HG03280 (cell line): ENCODE results near the gene KCNK5.

Source experiments
- ATAC-seq: cut with Tn5 transposase; IDR thresholded peaks from one replicate; pipeline ENCODE4 v1.9.1; 2021; ENCODE audit warnings: mild to moderate bottlenecking, moderate library complexity; ENCODE audit not compliant: unreplicated experiment

The KCNK5 gene

GRCh38 chr6:39178235-39178634, 51.0 kb downstream of the KCNK5 start:
- no peak for ATAC-seq

DNA sequence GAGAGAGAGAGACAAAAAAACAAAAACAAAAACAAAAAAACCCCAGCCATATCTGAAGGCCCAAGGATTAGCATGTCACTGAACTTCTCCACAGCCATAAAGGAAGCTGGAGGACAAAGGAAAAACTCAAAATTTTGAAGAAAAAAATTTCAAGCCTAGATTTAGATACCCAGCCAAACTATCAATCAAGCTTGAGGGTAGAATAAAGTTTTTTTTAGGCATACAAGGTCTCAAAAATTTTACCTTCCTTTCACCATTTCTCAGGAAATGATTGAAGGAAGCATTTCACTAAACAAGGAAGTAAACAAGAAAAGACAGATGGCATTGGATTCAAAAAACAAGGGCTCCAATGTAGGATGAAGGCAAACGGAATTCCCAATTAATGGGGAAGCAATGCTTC, 52.1 kb downstream of the KCNK5 start:
- no peak for ATAC-seq

DNA sequence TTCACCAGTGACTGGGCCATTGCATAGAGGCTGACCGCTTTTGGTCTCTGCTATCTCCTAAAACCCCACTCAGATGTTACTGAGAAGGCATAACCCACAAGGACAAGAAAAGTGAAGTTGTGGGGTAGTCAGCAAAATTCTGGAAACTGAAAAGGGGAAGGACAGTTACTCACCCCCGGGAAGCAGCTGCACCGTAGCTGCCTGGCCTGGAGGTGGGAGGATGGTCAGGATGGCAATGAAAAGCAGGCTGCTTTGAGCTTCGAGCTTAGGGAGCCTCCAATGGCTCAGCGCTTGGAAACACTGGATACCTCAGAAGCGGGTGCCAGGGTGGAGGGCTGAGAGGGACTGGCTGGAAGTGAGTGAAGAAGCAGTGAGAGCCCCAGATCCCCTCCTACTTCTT, 56.0 kb downstream of the KCNK5 start:
- ATAC-seq, result no peak

GRCh38 chr6:39172377-39172757, 56.9 kb downstream of the KCNK5 start:
- ATAC-seq, result no peak

- ATAC-seq, result no peak
These were observed 57.5 kb downstream of the KCNK5 start for GRCh38 chr6:39171489-39172376.

- ATAC-seq, result no peak
These were observed 58.4 kb downstream of the KCNK5 start for GRCh38 chr6:39170860-39171259.

DNA sequence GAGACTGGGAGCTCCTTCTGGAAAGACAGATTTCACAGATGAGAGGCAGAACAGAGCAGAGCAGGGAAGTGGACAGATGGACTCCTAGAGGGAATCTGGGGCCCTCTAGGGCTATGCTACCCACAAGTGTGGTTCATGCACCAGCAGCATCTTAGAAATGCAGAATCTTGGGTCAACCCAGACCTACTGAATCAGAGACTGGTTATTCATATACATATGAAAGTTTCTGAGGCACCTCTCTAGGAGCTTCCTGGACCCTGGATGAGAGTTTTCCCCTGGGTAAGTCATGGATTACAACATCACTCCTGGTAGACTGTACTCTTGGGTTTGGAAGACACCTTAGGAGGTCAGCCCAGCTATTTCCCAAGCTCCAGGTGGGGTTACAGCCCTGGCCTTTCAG, 58.9 kb downstream of the KCNK5 start:
- ATAC-seq, result no peak

DNA sequence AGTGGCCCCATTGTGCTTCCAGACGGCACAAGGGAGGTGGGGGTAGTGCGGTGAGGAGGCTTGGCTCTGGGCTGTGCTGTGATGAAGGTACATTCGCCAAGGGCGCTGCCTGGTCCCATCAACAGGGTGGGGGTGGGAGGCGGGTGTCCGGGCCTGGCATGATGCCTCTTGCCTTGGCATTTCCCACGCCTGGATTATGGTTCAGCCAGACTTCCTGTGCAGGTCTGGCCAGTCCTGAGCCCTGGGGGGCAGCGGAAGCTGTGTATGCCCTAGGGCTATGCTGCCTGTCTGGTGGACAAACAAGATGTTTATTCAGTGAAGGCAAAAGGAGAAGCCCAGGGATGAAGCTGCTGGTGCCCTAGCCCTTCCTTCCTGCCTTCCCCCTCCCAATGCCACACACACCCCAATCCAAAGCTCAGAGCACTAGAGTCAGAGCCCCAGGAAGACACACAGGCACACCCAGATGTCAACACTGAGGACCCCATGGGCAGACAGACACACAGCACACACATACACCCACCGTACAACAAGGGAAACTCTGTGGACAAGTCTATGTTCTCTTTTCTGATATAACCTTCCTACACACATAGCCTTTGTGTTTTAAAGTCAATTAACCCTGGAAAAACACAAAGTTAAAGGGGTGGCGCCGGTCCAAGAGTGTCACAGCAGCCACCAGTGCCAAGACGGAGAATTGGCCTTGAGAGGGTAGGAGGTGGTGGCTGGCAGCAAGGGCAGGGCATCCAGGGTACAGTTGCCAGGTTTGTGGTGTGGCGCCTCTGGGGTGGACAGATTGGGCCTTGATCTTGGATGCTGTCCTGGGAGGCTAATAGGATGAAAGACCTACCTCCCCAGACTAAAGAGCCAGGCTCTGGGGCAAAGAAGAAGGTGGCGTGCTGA, 59.6 kb downstream of the KCNK5 start:
- no peak for ATAC-seq

DNA sequence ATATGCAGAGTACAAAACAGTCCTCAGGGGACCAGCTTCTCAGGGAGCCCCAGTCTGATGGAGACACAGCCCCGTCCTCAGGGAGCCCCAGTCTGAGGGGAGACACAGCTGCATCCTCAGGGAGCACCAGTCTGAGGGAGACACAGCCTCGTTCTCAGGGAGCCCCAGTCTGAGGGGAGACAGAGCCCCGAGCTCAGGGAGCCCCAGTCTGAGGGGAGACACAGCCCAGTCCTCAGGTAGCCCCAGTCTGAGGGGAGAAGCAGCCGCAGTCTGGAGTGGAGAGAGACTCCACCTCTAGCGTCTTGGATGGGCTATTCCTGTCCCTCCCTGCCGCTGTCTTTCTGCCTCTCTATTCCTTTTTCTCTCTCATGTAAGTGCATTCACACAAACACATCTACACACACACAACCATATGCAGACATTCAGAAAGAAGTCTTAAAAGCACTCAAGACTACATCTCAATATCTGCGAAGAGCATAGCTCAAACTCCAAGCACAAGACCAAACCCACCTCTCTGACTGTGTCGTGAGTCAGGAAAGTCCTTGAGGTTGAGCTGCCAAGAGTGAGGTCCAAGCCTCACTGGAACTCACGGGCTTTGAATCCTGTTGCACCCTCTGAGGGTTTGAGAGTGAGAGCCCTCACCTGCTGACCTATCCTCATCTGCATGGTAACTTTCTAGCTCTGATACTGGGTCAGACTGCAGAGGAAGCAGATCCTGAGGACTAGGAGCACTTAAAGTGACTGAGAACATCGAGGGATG, 61.2 kb downstream of the KCNK5 start:
- no peak for ATAC-seq

DNA sequence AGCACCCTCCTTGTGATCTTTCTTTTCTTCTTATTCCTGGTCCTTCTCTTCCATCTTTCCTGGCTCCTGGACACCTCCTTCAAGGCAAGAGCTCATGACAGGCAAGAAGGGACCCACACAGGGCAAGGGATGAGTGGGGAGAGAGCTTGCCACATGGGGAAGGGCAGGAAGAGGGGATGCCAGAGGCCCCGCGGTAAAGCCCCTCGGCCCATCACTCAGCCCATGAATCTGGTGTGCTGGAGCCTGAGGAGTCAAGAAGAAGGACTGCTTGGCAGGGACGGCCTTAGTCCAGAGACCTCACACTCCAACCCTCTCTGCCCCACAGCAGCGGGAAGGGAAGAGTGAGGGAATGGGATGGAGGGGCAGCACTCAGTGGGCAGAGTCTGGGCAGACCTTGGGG, 62.0 kb downstream of the KCNK5 start:
- no peak for ATAC-seq

GRCh38 chr6:39166912-39167290, 62.4 kb downstream of the KCNK5 start:
- ATAC-seq, result no peak

- peak; percentile 48 for ATAC-seq
These were observed 62.9 kb downstream of the KCNK5 start for GRCh38 chr6:39166189-39166911.

DNA sequence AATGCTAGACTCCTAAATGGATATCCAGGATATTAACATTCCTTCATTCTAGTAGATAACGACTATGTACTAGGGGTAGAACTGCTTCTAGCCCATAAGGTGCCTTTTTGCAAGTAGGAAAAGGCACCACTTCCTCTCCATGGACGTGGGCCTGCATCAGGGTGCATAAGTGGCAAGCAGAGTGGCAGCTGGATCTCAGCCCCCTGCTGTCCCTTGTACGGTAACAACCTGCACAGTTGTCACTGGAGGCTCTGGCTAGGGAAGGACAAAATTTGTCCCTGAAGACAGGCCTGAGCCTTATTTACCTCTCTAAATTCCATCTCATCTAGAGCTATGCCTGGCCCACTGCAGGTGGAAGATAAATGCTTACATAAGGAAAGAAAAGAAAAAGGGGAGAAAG, 71.8 kb downstream of the KCNK5 start:
- no peak for ATAC-seq

GRCh38 chr6:39156801-39157200, 72.5 kb downstream of the KCNK5 start:
- no peak for ATAC-seq

DNA sequence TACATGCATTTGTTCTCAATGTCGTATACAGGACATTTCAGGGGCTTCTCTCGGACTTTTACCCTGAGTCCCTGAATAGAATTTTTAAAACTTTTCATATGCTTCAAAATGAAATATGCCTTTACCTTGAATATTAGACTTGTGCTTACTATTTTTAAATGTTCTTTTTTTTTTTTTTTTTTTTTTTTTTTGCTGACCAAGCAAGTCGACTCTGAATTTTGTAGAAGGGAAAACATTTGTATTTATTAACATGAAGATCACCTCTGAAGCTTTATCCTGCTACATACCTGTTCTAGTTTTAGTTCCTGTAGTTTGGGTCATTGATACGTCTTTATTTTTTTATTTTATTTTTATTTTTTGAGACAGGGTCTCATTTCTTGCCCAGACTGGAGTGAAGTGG, 74.6 kb downstream of the KCNK5 start:
- ATAC-seq, result no peak

DNA sequence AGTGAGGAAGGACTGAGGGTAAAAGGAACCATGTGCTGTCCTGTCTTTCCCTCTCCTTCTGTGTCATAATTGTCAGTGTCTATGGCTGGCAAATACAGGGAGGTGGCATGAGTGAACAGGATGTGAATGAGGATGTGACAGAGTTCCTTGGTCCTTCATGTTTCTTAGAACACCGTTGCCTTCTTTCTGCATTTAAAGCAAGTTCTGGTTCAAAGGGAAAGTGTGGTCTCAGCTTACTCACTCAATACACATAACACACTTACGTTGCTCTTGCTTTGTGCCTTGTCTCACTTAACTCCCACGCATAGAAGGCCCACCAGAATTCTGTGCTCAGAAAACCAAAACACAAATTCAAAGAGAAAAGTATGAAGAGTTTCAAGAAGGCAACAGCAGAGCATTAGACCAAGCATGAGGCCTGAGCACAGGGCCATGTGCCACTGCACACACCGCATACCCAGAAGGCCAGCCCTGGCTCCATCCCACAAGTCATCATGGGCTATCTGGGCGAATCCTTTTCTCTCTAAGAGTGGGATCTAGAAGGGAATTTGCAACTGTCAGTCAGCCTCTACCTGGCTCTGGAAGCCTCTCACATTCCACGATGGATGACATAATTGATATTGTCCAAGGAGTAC, 75.4 kb downstream of the KCNK5 start:
- ATAC-seq, result no peak

DNA sequence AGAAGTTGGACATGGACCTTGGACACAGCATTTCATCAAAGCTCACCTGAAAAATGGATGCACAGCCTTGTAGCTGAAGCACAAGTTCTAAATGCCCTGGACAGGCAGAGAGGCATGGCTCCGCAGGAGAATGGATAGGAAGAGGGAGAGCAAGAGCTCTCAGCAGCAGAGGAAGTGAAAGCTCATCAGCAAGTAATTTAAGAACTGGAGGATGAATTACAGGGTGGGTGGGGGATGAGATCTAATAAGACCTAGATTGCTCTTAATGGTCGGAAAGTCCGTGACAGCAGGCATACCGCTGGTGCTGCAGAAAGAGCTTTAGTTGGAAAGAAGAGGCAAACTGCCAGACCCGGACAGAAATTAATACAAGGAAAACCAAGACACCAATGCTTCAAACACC, 77.0 kb downstream of the KCNK5 start:
- ATAC-seq, result no peak

GRCh38 chr6:39151211-39151610, 78.1 kb downstream of the KCNK5 start:
- no peak for ATAC-seq

DNA sequence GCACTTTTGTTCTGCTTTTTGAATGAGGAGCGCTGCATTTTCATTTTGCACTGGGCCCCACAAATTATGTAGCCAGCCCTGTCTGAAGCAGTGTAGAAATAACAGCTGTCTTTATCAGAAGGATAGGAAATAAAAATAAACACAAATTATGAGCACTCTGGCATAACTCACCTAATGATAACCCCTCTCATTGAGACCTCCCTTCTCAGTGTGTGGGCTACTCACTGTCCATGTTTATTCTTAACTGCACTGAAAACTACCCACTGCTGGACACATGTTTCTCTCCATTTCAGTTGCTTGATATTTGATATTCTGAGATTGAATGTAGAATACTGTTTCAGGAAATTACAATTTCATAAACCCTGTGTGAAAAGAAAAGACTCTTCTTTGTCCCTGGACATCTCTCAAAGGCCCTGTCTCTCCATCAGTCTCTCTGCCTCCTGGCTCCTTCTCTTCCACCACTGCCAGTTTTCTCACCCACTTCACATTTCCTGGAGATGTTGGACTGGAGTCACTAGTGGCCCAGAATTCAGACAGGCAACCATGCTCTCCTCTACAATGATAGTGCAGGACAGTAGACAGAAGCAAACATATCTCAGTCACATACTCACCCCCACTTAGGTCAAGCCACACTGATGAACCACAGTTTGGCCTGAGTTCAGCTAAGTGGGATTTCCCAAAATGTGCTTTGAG, 84.6 kb downstream of the KCNK5 start:
- ATAC-seq, result no peak
